ENCODE results near the gene TMEM87A. TPM values are rescaled to one million over a fixed set of nuclear protein-coding genes. Genes with fewer than 3 reads are reported as not detected.

Gene TMEM87A
- total and polyA plus RNA-seq, 2 of the 8 experiments (the other 6 are each of a cell fraction or from before 2014, with no cell fraction given): 15.2 to 33.1 TPM

- no peak for TF ChIP-seq TBP (IDR thresholded peaks at IDR 0.05; ENCODE audit: low read depth, low read length)
- TF ChIP-seq BCL11A (IDR thresholded peaks at IDR 0.05; ENCODE audit: low read depth in 2 of 2, low read length in 2 of 2): no peak
- no peak for TF ChIP-seq KDM5A (IDR thresholded peaks at IDR 0.05; ENCODE audit: low read length)
- TF ChIP-seq SAP30 (IDR thresholded peaks at IDR 0.05; ENCODE audit: insufficient read depth, insufficient replicate concordance, low read length): no peak
- TF ChIP-seq PHF8 (conservative IDR thresholded peaks at IDR 0.05; ENCODE audit: low read depth, low read length): no peak
- TF ChIP-seq SP2 (IDR thresholded peaks at IDR 0.05; ENCODE audit: low read length): no peak
- no peak for TF ChIP-seq HDAC2 (IDR thresholded peaks at IDR 0.05; ENCODE audit: borderline replicate concordance in 1 of 2, low read depth in 2 of 2, low read length in 2 of 2)
- no peak for TF ChIP-seq BRCA1 (IDR thresholded peaks at IDR 0.05; ENCODE audit: low read depth, low read length)
- no peak for TF ChIP-seq POLR2AphosphoS5 (IDR thresholded peaks at IDR 0.05; ENCODE audit: low read depth, low read length)
Observed at GRCh38 chr15:42228036-42228435, 45.2 kb downstream of the TMEM87A start (continued).
